GM18526 (cell line): ENCODE data around the gene RHOB.

Source experiments
- POLR2A ChIP-seq: IDR thresholded peaks from 3 replicates; pipeline ENCODE4 v1.6.1; 2011; ENCODE audit not compliant: insufficient read length; ENCODE audit errors: extremely low read depth

Gene RHOB

GRCh38 chr2:20446255-20446916, 488 bp upstream of the RHOB start:
- TF ChIP-seq POLR2A = no peak

- TF ChIP-seq POLR2A = no peak
These were observed 767 bp downstream of the RHOB start for GRCh38 chr2:20447437-20448245.

GRCh38 chr2:20448246-20448976, 1.5 kb downstream of the RHOB start:
- TF ChIP-seq POLR2A = no peak

- TF ChIP-seq POLR2A = no peak
These were observed 2.1 kb downstream of the RHOB start for GRCh38 chr2:20448977-20449306.

GRCh38 chr2:20449501-20450200, 2.8 kb downstream of the RHOB start:
- TF ChIP-seq POLR2A = no peak

- TF ChIP-seq POLR2A = no peak
These were observed 3.5 kb downstream of the RHOB start for GRCh38 chr2:20450201-20450999.

GRCh38 chr2:20451000-20451290, 4.1 kb downstream of the RHOB start:
- TF ChIP-seq POLR2A = no peak

- no peak for TF ChIP-seq POLR2A
These were observed 4.5 kb downstream of the RHOB start for GRCh38 chr2:20451341-20451740.

GRCh38 chr2:20451761-20452499, 5.1 kb downstream of the RHOB start:
- TF ChIP-seq POLR2A = no peak

- no peak for TF ChIP-seq POLR2A
These were observed 5.7 kb downstream of the RHOB start for GRCh38 chr2:20452551-20452950.

- TF ChIP-seq POLR2A = no peak
These were observed 6.2 kb downstream of the RHOB start for GRCh38 chr2:20453087-20453486.

- no peak for TF ChIP-seq POLR2A
These were observed 7.4 kb downstream of the RHOB start for GRCh38 chr2:20454036-20454981.

- TF ChIP-seq POLR2A = no peak
These were observed 8.3 kb downstream of the RHOB start for GRCh38 chr2:20455076-20455587.

GRCh38 chr2:20456116-20456571, 9.3 kb downstream of the RHOB start:
- TF ChIP-seq POLR2A = no peak
